KMS-11 (cell line): Measurements from ENCODE around the gene RRP1B.

Experiments
- H2AFZ ChIP-seq: fragments of 200-600 bp; sonication (generic); 2 replicates; pipeline ENCODE4 v1.6.1; 2016; ENCODE audit warnings: antibody characterized with exemption, mixed run types, low read depth
- H3K27ac ChIP-seq: fragments of 200-600 bp; sonication (generic); 2 replicates; pipeline ENCODE4 v1.6.1; 2016; ENCODE audit warnings: mild to moderate bottlenecking, mixed run types
- H3K27me3 ChIP-seq: fragments of 200-600 bp; sonication (generic); 2 replicates; pipeline ENCODE4 v1.6.1; 2017; ENCODE audit warnings: mild to moderate bottlenecking, low read depth, mixed run types, moderate library complexity; ENCODE audit not compliant: insufficient read depth
- H3K36me3 ChIP-seq: fragments of 200-600 bp; sonication (generic); 2 replicates; pipeline ENCODE4 v1.6.1; 2017; ENCODE audit warnings: mild to moderate bottlenecking, mixed run types; ENCODE audit not compliant: insufficient read depth
- H3K4me1 ChIP-seq: fragments of 200-600 bp; sonication (generic); 2 replicates; pipeline ENCODE4 v1.6.1; 2016; ENCODE audit warnings: mild to moderate bottlenecking, low read depth, mixed run types; ENCODE audit not compliant: poor library complexity, severe bottlenecking
- H3K4me2 ChIP-seq: fragments of 200-600 bp; sonication (generic); 2 replicates; pipeline ENCODE4 v1.7.0; 2016; ENCODE audit warnings: mild to moderate bottlenecking, mixed run types
- H3K4me3 ChIP-seq: fragments of 200-600 bp; sonication (generic); IDR thresholded peaks from 2 replicates; pipeline ENCODE4 v1.6.1; 2017; ENCODE audit warnings: low read depth, low read length, mixed read lengths; ENCODE audit not compliant: insufficient read depth
- H3K79me2 ChIP-seq: fragments of 200-600 bp; sonication (generic); 2 replicates; pipeline ENCODE4 v1.6.1; 2016; ENCODE audit warnings: low read depth, mixed run types; ENCODE audit not compliant: insufficient read depth
- H3K9ac ChIP-seq: fragments of 200-600 bp; sonication (generic); 2 replicates; pipeline ENCODE4 v1.6.1; 2016; ENCODE audit warnings: mild to moderate bottlenecking, mixed run types
- H4K20me1 ChIP-seq: fragments of 200-600 bp; sonication (generic); 2 replicates; pipeline ENCODE4 v1.6.1; 2016; ENCODE audit warnings: mild to moderate bottlenecking, mixed run types; ENCODE audit not compliant: insufficient read depth
- TF ChIP-seq, protein P1 (sequence below): fragments of 200-600 bp; sonication (generic); conservative IDR thresholded peaks from 2 replicates; pipeline ENCODE4 v1.6.1; 2017; ENCODE audit warnings: low read depth, mild to moderate bottlenecking, antibody characterized with exemption, low read length, moderate library complexity, mixed read lengths

The RRP1B gene

GRCh38 chr21:43735236-43736091 is 76.1 kb downstream of the RRP1B start:
- TF ChIP-seq, protein P1, sequence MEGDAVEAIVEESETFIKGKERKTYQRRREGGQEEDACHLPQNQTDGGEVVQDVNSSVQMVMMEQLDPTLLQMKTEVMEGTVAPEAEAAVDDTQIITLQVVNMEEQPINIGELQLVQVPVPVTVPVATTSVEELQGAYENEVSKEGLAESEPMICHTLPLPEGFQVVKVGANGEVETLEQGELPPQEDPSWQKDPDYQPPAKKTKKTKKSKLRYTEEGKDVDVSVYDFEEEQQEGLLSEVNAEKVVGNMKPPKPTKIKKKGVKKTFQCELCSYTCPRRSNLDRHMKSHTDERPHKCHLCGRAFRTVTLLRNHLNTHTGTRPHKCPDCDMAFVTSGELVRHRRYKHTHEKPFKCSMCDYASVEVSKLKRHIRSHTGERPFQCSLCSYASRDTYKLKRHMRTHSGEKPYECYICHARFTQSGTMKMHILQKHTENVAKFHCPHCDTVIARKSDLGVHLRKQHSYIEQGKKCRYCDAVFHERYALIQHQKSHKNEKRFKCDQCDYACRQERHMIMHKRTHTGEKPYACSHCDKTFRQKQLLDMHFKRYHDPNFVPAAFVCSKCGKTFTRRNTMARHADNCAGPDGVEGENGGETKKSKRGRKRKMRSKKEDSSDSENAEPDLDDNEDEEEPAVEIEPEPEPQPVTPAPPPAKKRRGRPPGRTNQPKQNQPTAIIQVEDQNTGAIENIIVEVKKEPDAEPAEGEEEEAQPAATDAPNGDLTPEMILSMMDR: no peak
- peaks cover 7% of the 10 kb centered on the region; the same call in 1 of the 2 replicates for H3K79me2 ChIP-seq
- no peaks in the 10 kb centered on the region for H3K4me1 ChIP-seq

GRCh38 chr21:43736224-43736883 is 77.0 kb downstream of the RRP1B start:
- Histone ChIP-seq H3K36me3 (no peaks in the 10 kb centered on the region), H3K27me3 (no peaks in the 10 kb centered on the region), H3K27ac (no peak overlapping the region), H3K4me3 (no peak overlapping the region), H3K79me2 (peaks cover 5% of the 10 kb centered on the region; the same call in 1 of the 2 replicates), H3K9ac (no peak overlapping the region), H3K4me1 (no peaks in the 10 kb centered on the region), H3K4me2 (no peak overlapping the region), H4K20me1 (no peaks in the 10 kb centered on the region), H2AFZ (no peak overlapping the region)
- TF ChIP-seq, protein P1: no peak

More at GRCh38 chr21:43735236-43736091, 76.1 kb downstream of the RRP1B start:
- Histone ChIP-seq H3K9ac (no peak overlapping the region), H3K27me3 (no peaks in the 10 kb centered on the region), H3K27ac (no peak overlapping the region), H3K36me3 (no peaks in the 10 kb centered on the region), H2AFZ (no peak overlapping the region), H3K4me2 (no peak overlapping the region), H3K4me3 (no peak overlapping the region), H4K20me1 (no peaks in the 10 kb centered on the region)

- Histone ChIP-seq H3K4me2 (no peak overlapping the region), H3K4me3 (no peak overlapping the region), H4K20me1 (no peaks in the 10 kb centered on the region), H2AFZ (no peak overlapping the region), H3K4me1 (no peaks in the 10 kb centered on the region), H3K36me3 (no peaks in the 10 kb centered on the region), H3K27ac (no peak overlapping the region), H3K27me3 (no peaks in the 10 kb centered on the region), H3K9ac (no peak overlapping the region), H3K79me2 (peaks cover 5% of the 10 kb centered on the region; the same call in 1 of the 2 replicates)
- TF ChIP-seq, protein P1: no peak
These were observed 78.0 kb downstream of the RRP1B start for GRCh38 chr21:43737158-43737950.

GRCh38 chr21:43739621-43740435 is 80.5 kb downstream of the RRP1B start:
- Histone ChIP-seq H3K4me2 (no peak overlapping the region), H4K20me1 (no peaks in the 10 kb centered on the region), H3K4me3 (no peak overlapping the region), H3K9ac (no peak overlapping the region), H3K79me2 (peaks cover 2% of the 10 kb centered on the region; the same call in 1 of the 2 replicates), H3K27me3 (no peaks in the 10 kb centered on the region), H2AFZ (no peak overlapping the region), H3K4me1 (no peaks in the 10 kb centered on the region), H3K27ac (no peak overlapping the region), H3K36me3 (no peaks in the 10 kb centered on the region)
- TF ChIP-seq, protein P1: no peak
